GM12878 (cell line): ENCODE results near the gene CDK15. TPM values are rescaled to one million over a fixed set of nuclear protein-coding genes. Genes with fewer than 3 reads are reported as not detected.

ENCODE experiments used
- ATAC-seq: fragments of 200-7000 bp; cut with Tn5 transposase; 3 replicates; pipeline ENCODE4 v1.9.1; 2020; ENCODE audit warnings: mild to moderate bottlenecking, moderate library complexity
- BruUV-seq: library from RNA; stranded (reverse); fragments of 400-500 nt; replicated peaks from 2 replicates; lab custom pipeline; 2021; lab: Mats Ljungman, UMichigan
- CTCF ChIA-PET: fragments of 300-600 bp; sonication (Branson Sonifier 250); formaldehyde crosslinking; extraction: SDS; loops from one replicate; lab custom pipeline; 2021; ENCODE audit warnings: inconsistent platforms; lab: Yijun Ruan, JAX
- POLR2A ChIA-PET: fragments of 350-600 bp; formaldehyde crosslinking; extraction: SDS; loops from one replicate; lab custom pipeline; 2021; ENCODE audit warnings: inconsistent platforms; lab: Charles Lee
- RAD21 ChIA-PET: fragments of 300-600 bp; sonication (Branson Sonifier 250); formaldehyde crosslinking; loops from one replicate; lab custom pipeline; 2023; ENCODE audit warnings: antibody characterized with exemption; ENCODE audit not compliant: unreplicated experiment; lab: Charles Lee
- SMC1A ChIA-PET: fragments of 300-600 bp; sonication (Branson Sonifier 250); formaldehyde crosslinking; loops from one replicate; lab custom pipeline; 2023; ENCODE audit not compliant: unreplicated experiment, uncharacterized antibody; lab: Charles Lee
- DNase-seq: peaks from one replicate; pipeline ENCODE4 v3.0.0-alpha.2; 2011; ENCODE audit warnings: low read depth, low spot score
- FAIRE-seq: peaks from 3 replicates; lab custom pipeline; 2011; peaks lifted over from hg19 to GRCh38; lab: Jason Lieb, UNC
- H2AFZ ChIP-seq: 2 replicates; pipeline ENCODE4 v1.6.0; 2011; ENCODE audit warnings: low read depth, low read length, control low read depth; ENCODE audit not compliant: control insufficient read depth
- H3K27ac ChIP-seq: 2 replicates; pipeline ENCODE4 v1.5.1; 2011; ENCODE audit warnings: control low read depth; ENCODE audit not compliant: control insufficient read depth, insufficient read depth
- H3K27me3 ChIP-seq, 2 experiments: replicated peaks in 1 of 2; 2 replicates each; pipeline versions ENCODE4 v1.6.0 to v1.6.1; 2011; ENCODE audit warnings: low read length in 1 of 2; ENCODE audit not compliant: control insufficient read depth in 2 of 2, insufficient read depth in 2 of 2
- H3K36me3 ChIP-seq, 2 experiments: 2 replicates each; pipeline ENCODE4 v1.5.1; 2011; ENCODE audit warnings: low read length in 1 of 2; ENCODE audit not compliant: control insufficient read depth in 2 of 2, insufficient read depth in 2 of 2
- H3K4me1 ChIP-seq: 2 replicates; pipeline ENCODE4 v1.6.1; 2011; ENCODE audit warnings: mild to moderate bottlenecking, low read length, moderate library complexity, mixed read lengths; ENCODE audit not compliant: control insufficient read depth, insufficient read depth
- H3K4me2 ChIP-seq: 2 replicates; pipeline ENCODE4 v1.6.0; 2011; ENCODE audit warnings: control low read depth; ENCODE audit not compliant: control insufficient read depth, insufficient read depth
- H3K4me3 ChIP-seq: fragments of 200-600 bp; sonication (generic); 2 replicates; pipeline ENCODE4 v1.5.1; 2016
- H3K79me2 ChIP-seq: 2 replicates; pipeline ENCODE4 v1.6.0; 2011; ENCODE audit warnings: low read length; ENCODE audit not compliant: control insufficient read depth, insufficient read depth
- H3K9ac ChIP-seq: 2 replicates; pipeline ENCODE4 v1.8.0; 2011; ENCODE audit warnings: low read length, control low read depth, mixed read lengths; ENCODE audit not compliant: control insufficient read depth, insufficient read depth
- H3K9me3 ChIP-seq: replicated peaks from 3 replicates; pipeline ENCODE4 v1.5.1; 2011; ENCODE audit warnings: mild to moderate bottlenecking, low read length; ENCODE audit not compliant: control insufficient read depth, insufficient read depth
- H4K20me1 ChIP-seq: 2 replicates; pipeline ENCODE4 v1.6.0; 2011; ENCODE audit not compliant: control insufficient read depth, insufficient read depth
- WGBS: methylation state at CpG from one replicate; pipeline ENCODE4 v1.1.6; 2016; ENCODE audit warnings: low lambda C conversion rate; ENCODE audit not compliant: insufficient replicate concordance, insufficient coverage; ENCODE audit errors: missing lambda C conversion rate; 5-methylcytosine and 5-hydroxymethylcytosine counted together
- in situ Hi-C: fragments of 300-500 bp; cut with MboI; formaldehyde crosslinking; loops from 9 replicates; pipeline ENCODE4 v1.14.3; 2018; ENCODE audit warnings: mixed read lengths
- intact Hi-C: fragments of 100-400 bp; cut with micrococcal nuclease; formaldehyde crosslinking; loops from one replicate; pipeline ENCODE4 v1.14.2; 2022; ENCODE audit not compliant: unreplicated experiment
- polyA plus RNA-seq, 11 experiments: library from polyadenylated mRNA; depleted of rRNA in 4 of 11; unstranded in 6 of 11; stranded (reverse) in 5 of 11; fragments of >200 nt; fragmentation: Nextera tagmentation in 4 of 11; fragmentation: Illumina TruSeq in 1 of 11; extraction: Ambion mirVana in 4 of 11; extraction: Trizol in 1 of 11; gene quantifications; 1 replicate in 1 of 11; 2 replicates in 10 of 11; pipeline versions ENCODE4 v1.2.1 to v1.2.3, GENCODE V29; 2011 to 2016; ENCODE audit warnings: inconsistent platforms in 2 of 11, missing spikeins in 2 of 11, low read depth in 1 of 11
- total RNA-seq, 4 experiments: library from RNA; depleted of rRNA in 3 of 4; stranded (reverse); fragments of >200 nt in 3 of 4; fragmentation: Illumina TruSeq in 1 of 4; extraction: Trizol in 1 of 4; gene quantifications; 2 replicates each; pipeline versions ENCODE4 v1.2.1 to v1.2.3, GENCODE V29; 2013 to 2021
- TF ChIP-seq, protein P1 (sequence below): fragments of 450-650 bp; formaldehyde crosslinking; IDR thresholded peaks from 2 replicates; pipeline ENCODE4 v1.4.0; 2022; ENCODE audit warnings: mild to moderate bottlenecking, moderate library complexity
- TF ChIP-seq, protein P2 (sequence below): fragments of 450-650 bp; IDR thresholded peaks from 2 replicates; pipeline ENCODE4 v1.6.1; 2017; ENCODE audit warnings: antibody characterized with exemption, mild to moderate bottlenecking, moderate library complexity

Gene CDK15
- total and polyA plus RNA-seq, 10 of the 15 experiments (the other 5 are each of a cell fraction or from before 2014, with no cell fraction given): 0.01 to 0.04 TPM; not detected in 8

DNA sequence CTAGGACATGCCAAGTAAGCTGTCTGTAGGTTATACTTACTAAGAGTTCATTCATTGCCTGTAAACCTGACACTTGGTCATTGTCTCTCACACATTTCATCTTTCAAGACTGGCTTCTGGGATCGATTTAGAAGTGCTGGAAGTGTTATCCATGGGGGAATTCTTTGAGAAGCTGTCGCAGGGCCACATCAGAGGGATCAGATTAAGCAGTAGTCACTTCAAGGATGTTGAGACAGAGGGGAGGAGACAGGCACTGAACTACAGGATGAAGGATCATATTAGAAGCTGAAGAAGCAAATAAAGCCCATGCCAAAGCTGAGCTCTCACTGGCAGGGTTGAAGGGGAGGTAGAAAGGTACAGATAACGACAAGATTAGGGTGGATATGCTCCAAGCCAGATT lies 49.0 kb downstream of the CDK15 start (continued):
- TF ChIP-seq, protein P1, sequence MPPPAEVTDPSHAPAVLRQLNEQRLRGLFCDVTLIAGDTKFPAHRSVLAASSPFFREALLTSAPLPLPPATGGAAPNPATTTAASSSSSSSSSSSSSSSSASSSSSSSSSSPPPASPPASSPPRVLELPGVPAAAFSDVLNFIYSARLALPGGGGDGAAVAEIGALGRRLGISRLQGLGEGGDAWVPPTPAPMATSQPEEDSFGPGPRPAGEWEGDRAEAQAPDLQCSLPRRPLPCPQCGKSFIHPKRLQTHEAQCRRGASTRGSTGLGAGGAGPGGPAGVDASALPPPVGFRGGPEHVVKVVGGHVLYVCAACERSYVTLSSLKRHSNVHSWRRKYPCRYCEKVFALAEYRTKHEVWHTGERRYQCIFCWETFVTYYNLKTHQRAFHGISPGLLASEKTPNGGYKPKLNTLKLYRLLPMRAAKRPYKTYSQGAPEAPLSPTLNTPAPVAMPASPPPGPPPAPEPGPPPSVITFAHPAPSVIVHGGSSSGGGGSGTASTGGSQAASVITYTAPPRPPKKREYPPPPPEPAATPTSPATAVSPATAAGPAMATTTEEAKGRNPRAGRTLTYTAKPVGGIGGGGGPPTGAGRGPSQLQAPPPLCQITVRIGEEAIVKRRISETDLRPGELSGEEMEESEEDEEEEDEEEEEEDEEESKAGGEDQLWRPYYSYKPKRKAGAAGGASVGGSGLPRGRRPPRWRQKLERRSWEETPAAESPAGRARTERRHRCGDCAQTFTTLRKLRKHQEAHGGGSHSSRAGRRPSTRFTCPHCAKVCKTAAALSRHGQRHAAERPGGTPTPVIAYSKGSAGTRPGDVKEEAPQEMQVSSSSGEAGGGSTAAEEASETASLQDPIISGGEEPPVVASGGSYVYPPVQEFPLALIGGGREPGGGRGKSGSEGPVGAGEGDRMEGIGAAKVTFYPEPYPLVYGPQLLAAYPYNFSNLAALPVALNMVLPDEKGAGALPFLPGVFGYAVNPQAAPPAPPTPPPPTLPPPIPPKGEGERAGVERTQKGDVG: no peak

DNA sequence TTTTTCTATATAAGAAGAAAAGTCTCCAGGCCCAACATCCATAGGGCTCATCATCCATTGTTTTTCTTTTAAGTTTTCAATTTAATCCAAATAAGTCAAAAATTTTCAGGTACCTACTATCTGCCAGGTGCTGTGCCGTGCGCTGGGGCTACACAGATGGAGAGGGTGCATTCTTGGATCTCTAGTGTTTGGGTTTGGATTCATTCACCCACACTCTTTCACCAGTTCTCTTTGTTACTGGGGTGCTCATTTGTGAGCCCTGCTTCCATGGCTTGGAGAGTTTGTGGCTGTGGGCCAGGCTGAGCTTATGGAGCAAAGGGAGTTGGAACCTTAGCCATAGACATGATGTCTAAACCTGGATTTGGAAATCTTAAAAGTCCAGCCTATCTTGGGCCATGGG lies 51.0 kb downstream of the CDK15 start:
- RAD21 ChIA-PET: interaction anchor here (1.0 kb wide), 1 partner anchor 9 kb away, joined by 3 read pairs; no protein-coding TSS in a partner anchor
- Histone ChIP-seq H2AFZ (no peak overlapping the region), H4K20me1 (no peaks in the 10 kb centered on the region), H3K4me3 (no peak overlapping the region), H3K9me3 (no peaks in the 10 kb centered on the region), H3K36me3 (no peaks in the 10 kb centered on the region)
- DNase-seq (no peak), FAIRE-seq (no peak), ATAC-seq (no peak)
- intact Hi-C loops: loop anchor here (5.0 kb wide), 1 partner anchor 60 kb away; no protein-coding TSS in a partner anchor
- SMC1A ChIA-PET: interaction anchor here (0.6 to 4.1 kb wide), 2 partner anchors 321 to 980 kb away, joined by 3 to 41 read pairs; no protein-coding TSS in a partner anchor
- TF ChIP-seq, protein P2, sequence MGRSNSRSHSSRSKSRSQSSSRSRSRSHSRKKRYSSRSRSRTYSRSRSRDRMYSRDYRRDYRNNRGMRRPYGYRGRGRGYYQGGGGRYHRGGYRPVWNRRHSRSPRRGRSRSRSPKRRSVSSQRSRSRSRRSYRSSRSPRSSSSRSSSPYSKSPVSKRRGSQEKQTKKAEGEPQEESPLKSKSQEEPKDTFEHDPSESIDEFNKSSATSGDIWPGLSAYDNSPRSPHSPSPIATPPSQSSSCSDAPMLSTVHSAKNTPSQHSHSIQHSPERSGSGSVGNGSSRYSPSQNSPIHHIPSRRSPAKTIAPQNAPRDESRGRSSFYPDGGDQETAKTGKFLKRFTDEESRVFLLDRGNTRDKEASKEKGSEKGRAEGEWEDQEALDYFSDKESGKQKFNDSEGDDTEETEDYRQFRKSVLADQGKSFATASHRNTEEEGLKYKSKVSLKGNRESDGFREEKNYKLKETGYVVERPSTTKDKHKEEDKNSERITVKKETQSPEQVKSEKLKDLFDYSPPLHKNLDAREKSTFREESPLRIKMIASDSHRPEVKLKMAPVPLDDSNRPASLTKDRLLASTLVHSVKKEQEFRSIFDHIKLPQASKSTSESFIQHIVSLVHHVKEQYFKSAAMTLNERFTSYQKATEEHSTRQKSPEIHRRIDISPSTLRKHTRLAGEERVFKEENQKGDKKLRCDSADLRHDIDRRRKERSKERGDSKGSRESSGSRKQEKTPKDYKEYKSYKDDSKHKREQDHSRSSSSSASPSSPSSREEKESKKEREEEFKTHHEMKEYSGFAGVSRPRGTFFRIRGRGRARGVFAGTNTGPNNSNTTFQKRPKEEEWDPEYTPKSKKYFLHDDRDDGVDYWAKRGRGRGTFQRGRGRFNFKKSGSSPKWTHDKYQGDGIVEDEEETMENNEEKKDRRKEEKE: no peak
- TF ChIP-seq, all 136 proteins: peak for 0
- BruUV-seq: no TSS peak
- no peak overlapping the region for H3K4me2 ChIP-seq
- no peaks in the 10 kb centered on the region for H3K4me1 ChIP-seq
- H3K27me3 ChIP-seq: peaks cover 0 to 3% of the 10 kb centered on the region in 2 experiments; a peak in 2 of 4 replicates
- no peak overlapping the region for H3K27ac ChIP-seq
- H3K9ac ChIP-seq: no peak overlapping the region
- ChIA-PET CTCF (interaction anchor here (1.1 to 1.3 kb wide), 2 partner anchors 99 to 318 kb away, joined by 3 read pairs; no protein-coding TSS in a partner anchor), POLR2A (no interaction called here)
- 50% methylated on average over 2 of the region's 2 CpGs for WGBS
- H3K79me2 ChIP-seq: no peaks in the 10 kb centered on the region
- in situ Hi-C loops: no loop called here
